ENCODE measurements around the gene CRYL1. TPM values are rescaled to one million over a fixed set of nuclear protein-coding genes. Genes with fewer than 3 reads are reported as not detected.

Gene CRYL1
- total and polyA plus RNA-seq, 9 of the 15 experiments (the other 6 are each of a cell fraction or from before 2014, with no cell fraction given) = 1.0 to 6.9 (median 2.4) TPM

GRCh38 chr13:20398459-20398858 lies 127.2 kb downstream of the CRYL1 start (continued):
- TF ChIP-seq ZBTB40 (IDR thresholded peaks at IDR 0.05) = no peak
- no peak for TF ChIP-seq ZBTB40 (CRISPR knock-in tag; IDR thresholded peaks at IDR 0.05)
- TF ChIP-seq NCOR1 (IDR thresholded peaks at IDR 0.05) = no peak
- no peak for TF ChIP-seq ZC3H4 (CRISPR knock-in tag; IDR thresholded peaks at IDR 0.05; ENCODE audit: borderline replicate concordance)
- TF ChIP-seq THRB (CRISPR knock-in tag; conservative IDR thresholded peaks at IDR 0.05) = no peak
- TF ChIP-seq SMC3 (conservative IDR thresholded peaks at IDR 0.05; ENCODE audit: insufficient read depth, low read depth, low read length) = no peak

Data from K562 (cell line).